Activated CD8-positive, alpha-beta memory T cell treated with anti-CD3 and anti-CD28 coated beads for 4 hours (primary cell): ENCODE data around the gene TARS2.

Experiments
- DNase-seq, 2 donors: peaks; one replicate each; pipeline ENCODE4 v3.0.0-alpha.2; 2020; ENCODE audit warnings: low read depth in 2 of 2

Gene TARS2

GRCh38 chr1:150555971-150556865, 69.0 kb downstream of the TARS2 start:
- no peak for DNase-seq

GRCh38 chr1:150557065-150557600, 69.9 kb downstream of the TARS2 start:
- no peak for DNase-seq
